ENCODE data around the gene THOC1. TPM values are rescaled to one million over a fixed set of nuclear protein-coding genes. Genes with fewer than 3 reads are reported as not detected.

The THOC1 gene
- total RNA-seq, 6 experiments from 2014 or later, result 11.0 to 16.0 (median 12.6) TPM

DNA sequence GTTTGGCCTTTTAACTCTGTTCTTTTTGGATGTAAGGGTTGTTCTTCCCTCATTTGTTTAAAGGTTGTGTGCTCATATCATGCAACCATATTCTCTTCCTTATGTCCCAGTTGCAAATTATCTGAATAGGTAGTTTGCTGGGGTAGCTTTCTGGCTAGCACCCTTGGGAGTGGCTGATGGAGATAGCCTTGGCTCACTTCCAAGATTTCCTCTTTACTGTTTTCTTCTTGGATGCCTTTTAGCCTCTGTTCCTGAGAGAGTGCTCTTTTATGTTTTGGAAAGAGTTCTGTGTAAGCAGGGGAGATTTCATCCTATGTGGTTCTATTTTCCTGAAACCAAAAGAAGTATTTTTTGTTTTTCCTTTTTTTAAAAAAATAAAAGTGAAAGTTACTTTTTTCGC, 84.1 kb downstream of the THOC1 start:
- DNase-seq, result no peak
- TF ChIP-seq POLR2A (IDR thresholded peaks at IDR 0.05), result no peak
- TF ChIP-seq, protein P1, sequence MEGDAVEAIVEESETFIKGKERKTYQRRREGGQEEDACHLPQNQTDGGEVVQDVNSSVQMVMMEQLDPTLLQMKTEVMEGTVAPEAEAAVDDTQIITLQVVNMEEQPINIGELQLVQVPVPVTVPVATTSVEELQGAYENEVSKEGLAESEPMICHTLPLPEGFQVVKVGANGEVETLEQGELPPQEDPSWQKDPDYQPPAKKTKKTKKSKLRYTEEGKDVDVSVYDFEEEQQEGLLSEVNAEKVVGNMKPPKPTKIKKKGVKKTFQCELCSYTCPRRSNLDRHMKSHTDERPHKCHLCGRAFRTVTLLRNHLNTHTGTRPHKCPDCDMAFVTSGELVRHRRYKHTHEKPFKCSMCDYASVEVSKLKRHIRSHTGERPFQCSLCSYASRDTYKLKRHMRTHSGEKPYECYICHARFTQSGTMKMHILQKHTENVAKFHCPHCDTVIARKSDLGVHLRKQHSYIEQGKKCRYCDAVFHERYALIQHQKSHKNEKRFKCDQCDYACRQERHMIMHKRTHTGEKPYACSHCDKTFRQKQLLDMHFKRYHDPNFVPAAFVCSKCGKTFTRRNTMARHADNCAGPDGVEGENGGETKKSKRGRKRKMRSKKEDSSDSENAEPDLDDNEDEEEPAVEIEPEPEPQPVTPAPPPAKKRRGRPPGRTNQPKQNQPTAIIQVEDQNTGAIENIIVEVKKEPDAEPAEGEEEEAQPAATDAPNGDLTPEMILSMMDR (IDR thresholded peaks at IDR 0.05), result no peak
- Histone ChIP-seq H3K4me1 (peaks cover 0 to 3% (median 0%) of the 10 kb centered on the region in 4 donors), H3K36me3 (peaks cover 0 to 16% (median 2%) of the 10 kb centered on the region in 4 donors), H3K9me3 (no peaks in the 10 kb centered on the region), H3K27me3 (no peaks in the 10 kb centered on the region), H3K27ac (no peak overlapping the region), H3K4me3 (no peak overlapping the region)
- ATAC-seq, result no peak
- 92% methylated on average over 1 of the region's 1 CpG for WGBS (ENCODE audit: insufficient coverage, low coverage, low lambda C conversion rate, missing lambda C conversion rate)
- intact Hi-C loops (cut with DNase I), result no loop called here

DNA sequence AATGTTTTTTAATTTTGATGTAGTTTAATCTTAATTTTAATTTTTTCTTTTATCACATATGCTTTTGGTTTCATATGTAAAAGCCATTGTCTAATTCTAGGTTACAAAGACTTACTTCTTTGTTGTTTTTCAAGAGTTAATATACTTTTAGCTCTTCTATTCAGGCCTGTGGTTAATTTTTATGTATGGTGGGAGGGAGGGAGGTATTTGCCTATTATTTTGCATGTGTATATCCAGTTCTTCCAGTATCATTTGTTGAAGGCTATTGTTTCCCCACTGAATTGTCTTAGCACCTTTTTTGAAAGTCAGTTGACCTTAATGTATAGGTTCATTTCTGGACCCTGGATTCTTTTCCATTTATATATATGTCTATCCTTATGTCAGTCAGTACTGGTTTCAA, 86.1 kb downstream of the THOC1 start:
- no peak overlapping the region for H3K27ac ChIP-seq
- intact Hi-C loops (cut with DNase I), result no loop called here

DNA sequence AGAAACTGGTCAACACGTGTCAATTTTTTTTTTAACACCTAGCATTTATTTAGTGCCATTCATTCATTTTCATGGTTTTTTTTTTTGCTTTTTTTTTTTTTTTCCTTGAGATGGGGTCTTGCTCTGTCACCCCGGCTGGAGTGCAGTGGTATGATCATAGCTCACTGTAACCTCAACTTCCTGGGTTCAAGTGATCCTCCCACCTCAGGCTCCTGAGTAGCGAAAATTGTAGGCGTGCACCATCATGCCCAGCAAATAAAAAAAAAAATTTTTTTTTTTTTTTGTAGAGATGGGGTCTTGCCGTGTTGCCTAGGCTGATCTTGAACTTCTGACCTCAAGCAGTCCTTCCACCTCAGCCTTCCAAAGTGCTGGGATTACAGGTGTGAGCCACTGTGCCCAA, 88.3 kb downstream of the THOC1 start:
- Histone ChIP-seq H3K36me3 (peaks cover 0 to 16% (median 2%) of the 10 kb centered on the region in 4 donors), H3K27ac (no peak overlapping the region), H3K9me3 (no peaks in the 10 kb centered on the region), H3K27me3 (no peaks in the 10 kb centered on the region), H3K4me1 (no peaks in the 10 kb centered on the region), H3K4me3 (no peak overlapping the region)
- no peak for ATAC-seq
- 89% methylated on average over 5 of the region's 5 CpGs for WGBS (ENCODE audit: insufficient coverage, low coverage, low lambda C conversion rate, missing lambda C conversion rate)
- intact Hi-C loops (cut with DNase I), result loop anchor here in 1 of 2 donors (5.0 kb wide), 1 partner anchor 63 kb away; no protein-coding TSS in a partner anchor
- no peak for TF ChIP-seq POLR2A (IDR thresholded peaks at IDR 0.05)
- DNase-seq, result no peak

More for the DNA sequence above, 86.1 kb downstream of the THOC1 start:
- peaks cover 0 to 16% (median 2%) of the 10 kb centered on the region in 4 donors for H3K36me3 ChIP-seq
- no peaks in the 10 kb centered on the region for H3K9me3 ChIP-seq
- no peaks in the 10 kb centered on the region for H3K4me1 ChIP-seq
- DNase-seq, result no peak
- H3K4me3 ChIP-seq, result no peak overlapping the region
- H3K27me3 ChIP-seq, result no peaks in the 10 kb centered on the region
- no peak for ATAC-seq
- TF ChIP-seq, protein P1 (IDR thresholded peaks at IDR 0.05), result no peak
- no peak for TF ChIP-seq POLR2A (IDR thresholded peaks at IDR 0.05)

DNA sequence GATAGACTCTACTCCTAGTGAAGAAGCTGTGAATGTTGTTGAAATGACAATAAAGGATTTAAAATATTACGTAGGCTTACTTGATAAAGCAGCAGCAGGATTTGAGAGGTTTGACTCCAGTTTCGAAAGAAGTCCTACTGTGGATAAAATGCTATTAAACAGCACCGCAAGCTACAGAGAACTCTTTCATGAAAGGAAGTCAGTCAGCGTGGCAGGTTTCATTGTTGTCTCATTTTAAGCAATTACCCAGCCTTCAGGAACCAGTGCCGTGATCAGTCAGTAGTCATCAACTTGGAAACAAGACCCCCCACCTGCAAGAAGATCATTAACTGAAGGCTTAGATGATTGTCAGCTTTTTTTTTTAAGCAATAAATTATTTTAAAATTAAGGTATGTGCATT, 95.5 kb downstream of the THOC1 start:
- Histone ChIP-seq H3K4me3 (no peak overlapping the region), H3K36me3 (peaks cover 0 to 19% (median 4%) of the 10 kb centered on the region in 4 donors), H3K4me1 (no peaks in the 10 kb centered on the region), H3K27me3 (no peaks in the 10 kb centered on the region), H3K9me3 (no peaks in the 10 kb centered on the region), H3K27ac (no peak overlapping the region)
- WGBS (ENCODE audit: insufficient coverage, low coverage, low lambda C conversion rate, missing lambda C conversion rate), result 92% methylated on average over 5 of the region's 5 CpGs
- DNase-seq, result no peak
- TF ChIP-seq POLR2A (IDR thresholded peaks at IDR 0.05), result no peak
- TF ChIP-seq, protein P1 (IDR thresholded peaks at IDR 0.05), result no peak
- intact Hi-C loops (cut with DNase I), result no loop called here
- ATAC-seq, result no peak

Other genes starting within 250 kb of the THOC1 start
- under 1 TPM in 1 of 6 experiments, not detected in 5; 0.30 TPM for gene TUBB8B, start 218.4 kb downstream of the THOC1 start, total RNA-seq
- gene USP14, start 109.5 kb downstream of the THOC1 start, total RNA-seq, result 10 to 100 TPM; 19.6 to 28.5 (median 24.5) TPM
- under 1 TPM in 5 of 6 experiments, not detected in 1; 0.12 to 1.00 (median 0.37) TPM for gene COLEC12, start 232.7 kb upstream of the THOC1 start, total RNA-seq

All from right lobe of liver (tissue), 6 donors.